GM12874 (cell line): Measurements from ENCODE around the gene ZNF74.

Experiments used
- TF ChIP-seq, protein P1 (sequence below): IDR thresholded peaks from 2 replicates; pipeline ENCODE4 v1.5.1; 2011; ENCODE audit warnings: low read depth, mild to moderate bottlenecking, control low read depth, low read length, moderate library complexity; ENCODE audit not compliant: insufficient read depth

The ZNF74 gene

DNA sequence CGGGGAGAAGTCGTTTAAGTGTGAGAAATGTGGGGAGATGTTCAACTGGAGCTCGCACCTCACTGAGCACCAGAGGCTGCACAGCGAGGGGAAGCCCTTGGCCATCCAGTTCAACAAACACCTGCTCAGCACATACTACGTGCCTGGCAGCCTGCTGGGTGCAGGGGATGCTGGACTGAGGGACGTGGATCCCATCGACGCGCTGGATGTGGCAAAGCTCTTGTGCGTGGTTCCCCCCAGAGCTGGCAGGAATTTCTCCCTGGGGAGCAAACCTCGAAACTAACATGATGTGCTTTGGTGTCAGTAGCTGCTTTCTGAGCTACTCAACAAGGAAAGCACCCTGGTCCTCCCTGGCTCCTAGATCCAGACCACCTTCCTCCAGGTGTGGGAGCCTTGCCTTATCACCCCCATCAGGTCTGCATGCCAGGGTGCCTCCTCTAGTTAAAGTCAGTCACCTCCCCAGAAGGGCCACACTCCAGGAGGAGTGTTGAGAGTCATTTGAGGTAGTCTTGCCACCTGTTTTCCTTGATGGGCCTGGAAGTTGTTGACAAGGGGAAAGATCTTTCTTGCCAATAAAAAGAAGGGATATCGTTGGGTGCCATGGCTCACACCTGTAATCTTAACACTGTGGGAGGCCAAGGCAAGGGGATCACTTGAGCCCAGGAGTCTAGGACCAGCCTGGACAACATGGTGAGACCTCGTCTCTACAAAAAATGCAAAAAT lies 12.9 kb downstream of the ZNF74 start:
- TF ChIP-seq, protein P1, sequence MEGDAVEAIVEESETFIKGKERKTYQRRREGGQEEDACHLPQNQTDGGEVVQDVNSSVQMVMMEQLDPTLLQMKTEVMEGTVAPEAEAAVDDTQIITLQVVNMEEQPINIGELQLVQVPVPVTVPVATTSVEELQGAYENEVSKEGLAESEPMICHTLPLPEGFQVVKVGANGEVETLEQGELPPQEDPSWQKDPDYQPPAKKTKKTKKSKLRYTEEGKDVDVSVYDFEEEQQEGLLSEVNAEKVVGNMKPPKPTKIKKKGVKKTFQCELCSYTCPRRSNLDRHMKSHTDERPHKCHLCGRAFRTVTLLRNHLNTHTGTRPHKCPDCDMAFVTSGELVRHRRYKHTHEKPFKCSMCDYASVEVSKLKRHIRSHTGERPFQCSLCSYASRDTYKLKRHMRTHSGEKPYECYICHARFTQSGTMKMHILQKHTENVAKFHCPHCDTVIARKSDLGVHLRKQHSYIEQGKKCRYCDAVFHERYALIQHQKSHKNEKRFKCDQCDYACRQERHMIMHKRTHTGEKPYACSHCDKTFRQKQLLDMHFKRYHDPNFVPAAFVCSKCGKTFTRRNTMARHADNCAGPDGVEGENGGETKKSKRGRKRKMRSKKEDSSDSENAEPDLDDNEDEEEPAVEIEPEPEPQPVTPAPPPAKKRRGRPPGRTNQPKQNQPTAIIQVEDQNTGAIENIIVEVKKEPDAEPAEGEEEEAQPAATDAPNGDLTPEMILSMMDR = no peak

DNA sequence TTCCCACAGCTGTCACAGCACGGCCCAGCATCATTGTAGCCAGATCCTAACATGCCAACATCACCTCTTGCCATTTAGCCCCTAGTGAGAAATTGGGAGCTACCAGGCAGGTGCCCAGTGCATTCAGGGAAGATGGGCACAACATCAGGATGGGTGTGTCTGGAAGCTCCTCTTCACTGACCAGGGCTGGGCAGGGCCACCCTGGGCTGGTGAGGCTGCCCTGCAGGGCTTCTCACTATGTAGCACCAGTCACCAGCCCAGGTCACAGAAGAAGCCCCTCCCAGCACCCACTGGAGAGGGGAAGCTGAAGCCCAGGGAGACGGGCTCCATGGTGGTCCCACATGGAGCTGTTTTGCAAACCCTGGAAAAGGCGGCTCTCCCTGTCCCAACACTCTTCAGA lies 13.9 kb downstream of the ZNF74 start:
- TF ChIP-seq, protein P1 = no peak

DNA sequence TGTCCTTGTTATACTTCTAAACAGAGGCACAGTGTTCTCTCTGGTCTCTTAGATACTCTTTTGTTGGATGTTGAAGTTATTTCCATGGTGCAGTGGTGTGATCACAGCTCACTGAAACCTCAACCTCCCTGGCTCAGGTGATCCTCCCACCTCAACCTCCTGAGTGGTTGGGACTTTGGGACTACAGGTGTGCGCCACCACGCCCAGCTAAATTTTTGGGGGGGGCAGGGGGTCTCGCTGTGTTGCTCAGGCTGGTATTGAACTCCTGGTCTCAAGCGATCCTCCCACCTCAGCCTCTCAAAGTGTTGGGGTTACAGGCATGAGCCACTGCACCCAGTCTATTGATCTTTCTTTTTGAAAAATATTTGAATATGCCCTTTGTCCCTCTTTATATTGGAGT lies 14.9 kb downstream of the ZNF74 start:
- TF ChIP-seq, protein P1 = no peak

DNA sequence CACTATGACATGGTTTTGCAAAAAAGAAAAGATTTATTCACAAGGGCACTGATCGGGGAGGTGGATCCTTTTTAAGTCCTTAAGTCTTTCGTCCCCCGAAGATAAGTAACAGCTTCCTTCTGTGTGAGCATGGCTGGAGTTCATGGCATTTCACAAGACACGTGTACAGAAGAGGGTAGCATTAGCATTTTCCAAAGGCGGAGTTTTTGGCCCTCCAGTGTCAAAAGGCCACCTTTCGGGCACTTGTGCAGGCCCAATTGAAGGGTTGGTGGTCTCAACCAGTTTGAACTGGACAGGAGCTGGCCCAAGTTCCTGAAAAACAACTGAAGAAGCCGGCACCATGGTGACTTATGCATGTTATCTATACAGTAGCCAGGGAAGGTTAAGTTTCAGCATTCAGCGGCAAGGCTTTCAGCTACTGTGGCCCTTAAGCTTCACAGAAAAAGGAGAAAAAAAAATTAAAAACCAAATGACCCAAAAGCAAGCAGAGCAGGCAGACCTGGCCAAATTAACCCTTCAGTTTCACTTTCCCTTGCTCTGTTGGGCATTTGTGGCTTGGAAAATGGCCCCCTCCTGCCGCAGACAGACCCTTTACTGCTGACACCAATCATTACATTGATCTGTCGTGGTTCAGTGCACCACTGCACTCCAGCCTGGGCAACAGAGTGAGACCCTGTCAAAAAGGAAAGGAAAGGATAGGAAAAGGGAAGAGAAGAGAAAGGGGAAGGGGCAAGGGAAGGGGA lies 18.7 kb downstream of the ZNF74 start:
- TF ChIP-seq, protein P1 = no peak

DNA sequence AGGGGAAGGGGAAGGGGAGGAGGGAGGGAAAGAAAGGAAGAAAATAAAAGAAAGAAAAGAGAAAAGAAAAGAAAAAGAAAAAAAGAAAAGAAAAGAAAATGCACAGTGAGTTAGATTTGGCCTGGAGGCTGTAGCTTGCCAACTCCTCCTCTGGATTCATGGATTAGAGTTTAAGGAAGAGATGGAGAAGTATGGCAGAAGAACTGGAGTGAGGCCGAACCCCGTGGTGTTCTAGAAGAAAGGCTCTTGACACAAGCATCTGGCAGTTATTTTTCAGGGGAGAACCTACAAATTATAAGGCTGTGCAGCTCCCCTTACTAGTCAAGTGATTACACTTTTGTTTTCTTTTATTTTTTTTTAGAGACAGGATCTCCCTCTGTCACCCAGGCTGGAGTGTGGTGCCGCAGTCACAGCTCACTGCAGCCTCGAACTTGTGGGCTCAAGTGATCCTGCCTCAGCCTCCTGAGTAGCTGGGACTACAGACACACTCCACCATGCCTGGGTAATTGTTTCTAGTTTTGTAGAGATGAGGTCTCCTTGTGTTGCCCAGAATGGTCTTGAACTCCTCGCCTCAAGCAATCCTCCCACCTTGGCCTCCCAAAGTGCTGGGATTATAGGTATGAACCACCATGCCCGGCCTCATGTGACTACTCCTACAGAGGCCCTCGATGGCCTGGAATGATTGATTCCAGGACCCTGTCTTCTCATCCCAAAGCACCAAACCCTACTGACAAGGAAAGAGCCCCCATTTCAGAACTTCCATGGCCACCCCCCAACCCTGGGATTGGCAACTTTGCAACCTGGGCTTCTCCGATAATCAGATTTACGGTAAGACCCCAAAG lies 19.5 kb downstream of the ZNF74 start:
- TF ChIP-seq, protein P1 = no peak

DNA sequence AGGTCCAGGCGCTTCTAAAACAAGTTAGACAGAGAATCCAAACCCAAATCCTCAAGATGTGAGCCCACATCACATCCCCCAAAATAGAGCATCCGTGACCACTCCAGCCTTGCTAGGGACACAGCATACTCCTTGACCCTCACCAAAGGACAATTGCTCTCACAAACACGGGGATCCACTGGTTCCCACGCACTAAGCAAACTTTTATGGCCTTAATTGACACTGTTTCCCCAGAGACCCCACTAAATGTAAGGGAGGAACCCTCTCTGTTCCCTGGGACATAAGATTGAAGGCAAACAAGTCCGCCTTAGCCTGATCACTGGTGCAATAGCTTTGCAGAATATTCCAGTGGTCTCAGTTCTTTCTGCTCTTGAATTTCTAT lies 20.1 kb downstream of the ZNF74 start:
- TF ChIP-seq, protein P1 = no peak

DNA sequence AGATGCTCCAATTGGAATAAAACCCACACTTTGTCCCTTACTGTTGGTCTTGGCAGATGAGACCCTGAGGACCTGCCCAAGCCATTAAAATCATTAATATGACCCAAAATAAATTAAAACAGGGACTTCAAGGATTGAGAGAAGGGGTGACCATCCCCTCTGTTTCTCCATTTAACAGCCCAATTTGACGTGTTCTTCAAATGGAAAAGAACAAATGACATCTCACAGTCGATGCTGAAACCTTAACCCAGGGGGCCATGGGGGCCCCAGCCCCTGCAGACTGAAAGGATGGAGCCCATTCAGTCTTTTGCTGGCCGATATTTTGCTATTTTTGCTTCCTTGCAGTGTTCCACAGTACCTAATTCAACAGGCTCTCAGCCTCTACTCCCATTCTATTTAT lies 20.5 kb downstream of the ZNF74 start:
- TF ChIP-seq, protein P1 = no peak
